GM12892 (cell line): ENCODE measurements around the gene MED8.

Source experiments
- POLR2A ChIP-seq: IDR thresholded peaks from 2 replicates; pipeline ENCODE4 v1.6.1; 2011; ENCODE audit warnings: low read depth, low read length, control low read depth
- POLR2AphosphoS5 ChIP-seq: IDR thresholded peaks from 2 replicates; pipeline ENCODE4 v1.6.1; 2011; ENCODE audit warnings: low read depth, low read length, control low read depth

- no peak for TF ChIP-seq POLR2A
- no peak for TF ChIP-seq POLR2AphosphoS5
Observed at GRCh38 chr1:43368646-43369020, 21.0 kb downstream of the MED8 start.
